Peyer's patch (tissue), 4 donors: ENCODE results near the gene FGGY.

Experiments used
- POLR2A ChIP-seq, 2 donors: fragments of 450-650 bp; IDR thresholded peaks; one replicate each; pipeline ENCODE4 v1.5.1; 2017; ENCODE audit warnings: antibody characterized with exemption in 2 of 2, mild to moderate bottlenecking in 2 of 2, moderate library complexity in 2 of 2
- TF ChIP-seq, protein P1 (sequence below), 6 experiments: fragments of 450-650 bp in 4 of 6; fragments of 200-600 bp in 2 of 6; sonication (generic) in 1 of 6; IDR thresholded peaks; one replicate each; pipeline ENCODE4 v1.5.1; 2017 to 2019; ENCODE audit warnings: antibody characterized with exemption in 6 of 6, mild to moderate bottlenecking in 3 of 6, moderate library complexity in 1 of 6

DNA sequence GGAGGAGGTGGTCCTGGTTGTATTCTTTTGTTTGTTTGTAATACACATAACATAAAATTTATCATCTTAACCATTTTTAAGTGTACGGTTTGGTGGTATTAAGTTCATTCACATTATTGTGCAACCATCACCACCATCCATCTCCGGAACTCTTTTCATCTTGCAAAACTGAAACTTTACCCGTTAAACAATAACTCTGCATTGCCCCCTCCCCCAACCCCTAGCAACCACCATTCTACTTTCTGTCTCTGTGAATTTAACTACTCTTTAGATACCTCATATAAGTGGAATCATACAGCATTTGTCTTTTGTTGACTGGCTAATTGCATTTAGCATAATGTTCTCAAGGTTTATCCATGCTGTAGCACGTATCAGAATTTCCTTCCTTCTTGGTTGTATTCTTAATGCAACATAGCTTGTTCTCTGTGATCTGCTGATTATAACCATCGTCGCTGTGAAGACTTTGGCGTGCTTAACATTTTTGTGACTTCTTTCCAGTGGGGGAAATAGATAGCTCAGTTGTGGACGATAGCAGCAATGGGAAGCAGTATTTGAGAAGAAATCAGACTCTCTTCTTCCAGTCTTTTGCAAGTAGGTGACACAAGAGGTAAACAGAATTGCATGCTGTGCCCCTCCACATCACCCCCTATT lies 400.4 kb downstream of the FGGY start:
- TF ChIP-seq, protein P1, sequence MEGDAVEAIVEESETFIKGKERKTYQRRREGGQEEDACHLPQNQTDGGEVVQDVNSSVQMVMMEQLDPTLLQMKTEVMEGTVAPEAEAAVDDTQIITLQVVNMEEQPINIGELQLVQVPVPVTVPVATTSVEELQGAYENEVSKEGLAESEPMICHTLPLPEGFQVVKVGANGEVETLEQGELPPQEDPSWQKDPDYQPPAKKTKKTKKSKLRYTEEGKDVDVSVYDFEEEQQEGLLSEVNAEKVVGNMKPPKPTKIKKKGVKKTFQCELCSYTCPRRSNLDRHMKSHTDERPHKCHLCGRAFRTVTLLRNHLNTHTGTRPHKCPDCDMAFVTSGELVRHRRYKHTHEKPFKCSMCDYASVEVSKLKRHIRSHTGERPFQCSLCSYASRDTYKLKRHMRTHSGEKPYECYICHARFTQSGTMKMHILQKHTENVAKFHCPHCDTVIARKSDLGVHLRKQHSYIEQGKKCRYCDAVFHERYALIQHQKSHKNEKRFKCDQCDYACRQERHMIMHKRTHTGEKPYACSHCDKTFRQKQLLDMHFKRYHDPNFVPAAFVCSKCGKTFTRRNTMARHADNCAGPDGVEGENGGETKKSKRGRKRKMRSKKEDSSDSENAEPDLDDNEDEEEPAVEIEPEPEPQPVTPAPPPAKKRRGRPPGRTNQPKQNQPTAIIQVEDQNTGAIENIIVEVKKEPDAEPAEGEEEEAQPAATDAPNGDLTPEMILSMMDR (IDR thresholded peaks at IDR 0.05), result no peak
- no peak for TF ChIP-seq POLR2A (IDR thresholded peaks at IDR 0.05)
